HCT116 (cell line): Measurements from ENCODE around the gene GRK1.

ENCODE experiments used
- EZH2 ChIP-seq: fragments of 200-600 bp; sonication (generic); IDR thresholded peaks from 2 replicates; pipeline ENCODE4 v1.6.1; 2017; ENCODE audit warnings: antibody characterized with exemption, mixed run types
- EZH2phosphoT487 ChIP-seq: fragments of 200-600 bp; IDR thresholded peaks from 2 replicates; pipeline ENCODE4 v1.6.1; 2018; ENCODE audit warnings: antibody characterized with exemption, borderline replicate concordance
- POLR2A ChIP-seq: IDR thresholded peaks from 2 replicates; pipeline ENCODE4 v1.7.0; 2011; ENCODE audit warnings: borderline replicate concordance; ENCODE audit not compliant: insufficient read depth, insufficient read length; ENCODE audit errors: extremely low read depth
- RAD21 ChIP-seq: IDR thresholded peaks from 2 replicates; pipeline ENCODE4 v1.6.1; 2012; ENCODE audit warnings: low read depth, mild to moderate bottlenecking
- REST ChIP-seq: IDR thresholded peaks from 2 replicates; pipeline ENCODE4 v1.6.1; 2012; ENCODE audit warnings: low read depth
- SRF ChIP-seq: IDR thresholded peaks from 2 replicates; pipeline ENCODE4 v1.6.1; 2012; ENCODE audit warnings: low read depth
- TCF7L2 ChIP-seq: IDR thresholded peaks from 2 replicates; pipeline ENCODE4 v1.7.0; 2011; ENCODE audit warnings: borderline replicate concordance, inconsistent platforms; ENCODE audit not compliant: insufficient read depth, insufficient read length; ENCODE audit errors: extremely low read depth
- TF ChIP-seq, protein P1 (sequence below), 3 experiments: fragments of 200-600 bp in 1 of 3; sonication (generic) in 1 of 3; IDR thresholded peaks in 2 of 3; conservative IDR thresholded peaks in 1 of 3; 2 replicates each; pipeline ENCODE4 v1.5.1; 2012 to 2017; ENCODE audit warnings: low read depth in 2 of 3, low read length in 2 of 3, antibody characterized with exemption in 1 of 3, borderline replicate concordance in 1 of 3, control low read depth in 1 of 3, mild to moderate bottlenecking in 1 of 3, mixed read lengths in 1 of 3, mixed run types in 1 of 3, moderate library complexity in 1 of 3; ENCODE audit not compliant: insufficient read depth in 1 of 3

GRCh38 chr13:113750554-113751399 is 83.8 kb downstream of the GRK1 start:
- TF ChIP-seq REST: no peak
- TF ChIP-seq POLR2A: no peak
- TF ChIP-seq EZH2: no peak
- TF ChIP-seq, protein P1, sequence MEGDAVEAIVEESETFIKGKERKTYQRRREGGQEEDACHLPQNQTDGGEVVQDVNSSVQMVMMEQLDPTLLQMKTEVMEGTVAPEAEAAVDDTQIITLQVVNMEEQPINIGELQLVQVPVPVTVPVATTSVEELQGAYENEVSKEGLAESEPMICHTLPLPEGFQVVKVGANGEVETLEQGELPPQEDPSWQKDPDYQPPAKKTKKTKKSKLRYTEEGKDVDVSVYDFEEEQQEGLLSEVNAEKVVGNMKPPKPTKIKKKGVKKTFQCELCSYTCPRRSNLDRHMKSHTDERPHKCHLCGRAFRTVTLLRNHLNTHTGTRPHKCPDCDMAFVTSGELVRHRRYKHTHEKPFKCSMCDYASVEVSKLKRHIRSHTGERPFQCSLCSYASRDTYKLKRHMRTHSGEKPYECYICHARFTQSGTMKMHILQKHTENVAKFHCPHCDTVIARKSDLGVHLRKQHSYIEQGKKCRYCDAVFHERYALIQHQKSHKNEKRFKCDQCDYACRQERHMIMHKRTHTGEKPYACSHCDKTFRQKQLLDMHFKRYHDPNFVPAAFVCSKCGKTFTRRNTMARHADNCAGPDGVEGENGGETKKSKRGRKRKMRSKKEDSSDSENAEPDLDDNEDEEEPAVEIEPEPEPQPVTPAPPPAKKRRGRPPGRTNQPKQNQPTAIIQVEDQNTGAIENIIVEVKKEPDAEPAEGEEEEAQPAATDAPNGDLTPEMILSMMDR (IDR thresholded peaks at IDR 0.05 in 2 of 3, conservative IDR thresholded peaks at IDR 0.05 in 1 of 3; ENCODE audit: borderline replicate concordance in 1 of 3, insufficient read depth in 1 of 3, low read depth in 2 of 3, low read length in 2 of 3): no peak
- no peak for TF ChIP-seq SRF
- no peak for TF ChIP-seq EZH2phosphoT487
- no peak for TF ChIP-seq TCF7L2
- TF ChIP-seq RAD21: no peak
